GM04503 (cell line): ENCODE data around the gene PCYT1A.
"Not testable (repeated sequence)": the region's sequence is repeated elsewhere in the genome, so short reads cannot be mapped to it uniquely, and the experiment has no call there.

Source experiments
- DNase-seq: peaks from one replicate; pipeline ENCODE4 v3.0.0-alpha.2; 2012; ENCODE audit warnings: low read depth

Gene PCYT1A

DNA sequence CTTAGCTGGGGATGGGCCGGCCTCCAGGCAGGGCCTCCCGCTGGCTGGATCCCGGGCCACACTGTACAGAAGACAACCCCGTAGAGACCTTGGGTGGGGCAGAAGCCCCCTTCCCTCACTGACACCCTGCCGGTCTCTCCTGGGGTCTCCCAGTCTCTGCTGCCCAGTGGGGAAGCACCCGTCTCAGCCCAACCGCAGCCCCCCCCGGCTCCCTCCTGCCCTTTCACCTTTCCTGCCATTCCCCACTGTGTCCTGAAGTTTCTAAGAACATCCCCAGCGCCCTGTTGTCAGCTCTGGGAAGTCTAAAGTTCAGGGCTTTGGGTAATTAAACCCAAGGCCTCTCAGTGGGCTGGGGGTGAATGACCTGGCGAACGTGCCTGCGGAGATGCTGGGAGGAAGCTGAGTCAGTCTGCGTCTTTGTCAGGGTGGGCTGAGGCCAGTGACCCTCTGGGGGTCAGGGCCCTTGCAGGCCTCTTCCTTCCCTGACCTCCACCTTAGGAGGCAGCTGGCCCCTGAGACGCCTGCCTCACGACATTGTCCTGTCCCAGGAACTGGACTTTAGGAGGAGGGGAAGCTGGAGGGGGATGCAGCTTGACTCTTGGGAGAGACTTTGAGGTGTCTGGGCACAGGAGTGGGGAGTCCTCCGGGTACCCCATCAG, 72.6 kb downstream of the PCYT1A start:
- no peak for DNase-seq

- no peak for DNase-seq
Observed at GRCh38 chr3:196210673-196211556, 76.6 kb downstream of the PCYT1A start, which contains the start of gene ZDHHC19. TSS of gene ZDHHC19 (minus strand) at chr3:196211400. CDS start at chr3:196211315, 85 bp downstream.

DNA sequence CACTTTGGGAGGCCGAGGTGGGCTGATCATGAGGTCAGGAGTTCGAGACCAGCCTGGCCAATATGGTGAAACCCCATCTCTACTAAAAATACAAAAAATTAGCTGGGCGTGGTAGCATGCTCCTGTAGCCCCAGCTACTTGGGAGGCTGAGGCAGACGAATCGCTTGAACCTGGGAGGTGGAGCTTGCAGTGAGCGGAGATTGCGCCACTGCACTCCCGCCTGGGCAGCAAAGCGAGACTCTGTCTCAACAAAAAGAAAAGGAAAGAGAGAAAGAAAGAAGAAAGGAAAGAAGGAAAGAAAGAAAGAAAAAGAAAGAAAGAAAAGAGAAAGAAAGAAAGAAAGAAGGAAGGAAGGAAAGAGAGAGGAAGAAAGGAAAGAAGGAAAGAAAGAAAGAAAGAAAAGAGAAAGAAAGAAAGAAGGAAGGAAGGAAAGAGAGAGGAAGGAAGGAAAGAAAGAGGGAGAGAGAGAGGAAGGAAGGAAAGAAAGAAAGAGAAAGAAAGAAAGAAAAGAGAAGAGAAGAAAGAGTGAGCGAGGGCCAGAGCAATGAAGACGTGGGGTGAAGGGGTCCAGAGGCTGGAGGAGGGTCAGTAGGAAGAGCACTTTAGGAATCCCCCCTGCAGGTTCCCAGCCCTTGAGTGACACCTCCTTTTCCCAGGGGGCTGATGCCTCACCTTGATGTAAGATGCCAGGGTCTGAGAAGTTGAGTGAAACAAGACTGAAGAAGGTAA, 77.4 kb downstream of the PCYT1A start:
- not testable (repeated sequence) for DNase-seq

DNA sequence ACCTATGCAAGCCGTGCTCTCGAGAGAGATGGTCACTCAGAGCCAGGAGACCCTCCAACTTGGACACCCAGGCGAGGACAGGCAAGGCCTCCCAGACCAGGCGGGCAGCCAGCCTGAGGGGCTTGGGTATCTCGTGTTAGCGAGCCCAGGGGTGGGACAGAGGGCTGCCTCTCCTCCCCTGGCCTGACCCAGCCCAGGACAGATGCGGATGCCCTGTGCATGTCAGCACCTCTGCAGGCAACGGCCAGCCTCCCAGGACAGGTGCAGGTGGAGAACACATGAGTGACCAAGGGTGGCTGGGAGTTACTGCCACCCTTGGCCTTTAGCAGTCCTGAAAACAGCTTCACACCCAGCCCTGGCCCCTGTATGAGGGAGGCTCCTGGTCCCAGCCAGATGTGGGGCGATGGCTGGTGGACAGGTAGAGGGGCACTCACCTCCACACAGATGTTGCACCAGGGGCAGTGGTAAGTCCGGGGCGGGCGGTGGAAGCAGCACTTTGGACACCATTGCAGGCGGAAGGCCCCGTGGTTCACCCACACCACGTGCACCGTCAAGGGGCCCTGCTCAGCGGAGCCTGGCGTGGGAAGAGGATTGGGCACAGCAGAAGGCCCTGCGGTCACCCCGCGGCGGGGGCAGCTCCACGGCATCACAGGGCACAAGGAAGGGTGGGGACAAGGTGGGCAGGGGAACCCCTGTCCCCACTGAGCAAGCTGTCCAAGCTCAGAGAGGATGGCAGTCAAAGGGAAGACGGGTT, 78.4 kb downstream of the PCYT1A start:
- DNase-seq: no peak

GRCh38 chr3:196207833-196208607, 79.5 kb downstream of the PCYT1A start:
- no peak for DNase-seq

- DNase-seq: no peak
Observed at GRCh38 chr3:196207159-196207832, 80.2 kb downstream of the PCYT1A start.

DNA sequence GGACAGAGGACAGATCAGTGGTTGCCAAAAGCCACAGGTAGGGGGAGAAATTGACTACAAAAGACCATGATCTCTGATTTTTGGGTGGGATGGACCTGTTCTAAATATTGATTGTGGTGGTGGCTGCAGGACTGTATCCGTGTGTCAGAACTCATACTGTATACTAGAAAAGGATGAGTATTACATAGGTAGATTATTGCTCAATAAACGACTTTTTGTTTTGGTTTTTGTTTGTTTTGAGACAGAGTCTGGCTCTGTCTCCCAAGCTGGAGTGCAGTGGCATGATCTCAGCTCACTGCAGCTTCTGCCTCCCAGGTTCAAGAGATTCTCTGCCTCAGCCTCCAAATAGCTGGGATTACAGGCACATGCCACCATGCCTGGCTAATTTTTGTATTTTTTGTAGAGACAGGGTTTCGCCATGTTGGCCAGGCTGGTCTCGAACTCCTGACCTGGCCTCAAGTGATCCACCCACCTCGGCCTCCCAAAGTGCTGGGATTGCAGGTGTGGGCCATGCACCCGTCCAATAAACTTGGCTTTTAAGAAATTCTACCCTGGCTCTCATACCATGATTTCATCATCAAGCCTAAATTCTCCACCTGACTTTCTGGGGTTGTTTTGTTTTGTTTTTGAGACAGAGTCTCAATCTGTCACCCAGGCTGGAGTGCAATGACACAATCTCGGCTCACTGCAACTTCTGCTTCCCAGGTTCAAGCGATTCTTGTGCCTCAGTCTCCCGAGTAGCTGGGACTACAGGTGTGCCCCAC, 81.9 kb downstream of the PCYT1A start:
- not testable (repeated sequence) for DNase-seq

DNA sequence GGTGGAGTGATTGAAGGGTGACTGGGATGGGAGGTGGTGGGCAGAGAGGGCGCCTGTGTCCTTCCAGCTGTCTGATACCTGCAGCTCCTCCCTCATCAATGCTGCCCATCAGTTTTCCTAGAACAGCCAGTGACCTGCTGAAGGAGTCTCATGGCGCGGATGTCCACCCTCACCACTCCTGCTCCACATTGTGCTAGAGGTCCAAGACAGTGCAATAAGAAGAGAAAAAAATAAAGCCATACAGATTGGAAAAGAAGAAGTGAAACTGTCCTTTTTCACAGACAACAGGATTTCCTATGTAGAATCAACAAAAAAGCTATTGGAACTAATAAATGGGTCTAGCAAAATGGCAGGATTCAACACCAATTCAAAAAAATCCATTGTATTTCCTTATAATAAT, 83.7 kb downstream of the PCYT1A start:
- no peak for DNase-seq

GRCh38 chr3:196202516-196202970, 85.0 kb downstream of the PCYT1A start:
- no peak for DNase-seq

DNA sequence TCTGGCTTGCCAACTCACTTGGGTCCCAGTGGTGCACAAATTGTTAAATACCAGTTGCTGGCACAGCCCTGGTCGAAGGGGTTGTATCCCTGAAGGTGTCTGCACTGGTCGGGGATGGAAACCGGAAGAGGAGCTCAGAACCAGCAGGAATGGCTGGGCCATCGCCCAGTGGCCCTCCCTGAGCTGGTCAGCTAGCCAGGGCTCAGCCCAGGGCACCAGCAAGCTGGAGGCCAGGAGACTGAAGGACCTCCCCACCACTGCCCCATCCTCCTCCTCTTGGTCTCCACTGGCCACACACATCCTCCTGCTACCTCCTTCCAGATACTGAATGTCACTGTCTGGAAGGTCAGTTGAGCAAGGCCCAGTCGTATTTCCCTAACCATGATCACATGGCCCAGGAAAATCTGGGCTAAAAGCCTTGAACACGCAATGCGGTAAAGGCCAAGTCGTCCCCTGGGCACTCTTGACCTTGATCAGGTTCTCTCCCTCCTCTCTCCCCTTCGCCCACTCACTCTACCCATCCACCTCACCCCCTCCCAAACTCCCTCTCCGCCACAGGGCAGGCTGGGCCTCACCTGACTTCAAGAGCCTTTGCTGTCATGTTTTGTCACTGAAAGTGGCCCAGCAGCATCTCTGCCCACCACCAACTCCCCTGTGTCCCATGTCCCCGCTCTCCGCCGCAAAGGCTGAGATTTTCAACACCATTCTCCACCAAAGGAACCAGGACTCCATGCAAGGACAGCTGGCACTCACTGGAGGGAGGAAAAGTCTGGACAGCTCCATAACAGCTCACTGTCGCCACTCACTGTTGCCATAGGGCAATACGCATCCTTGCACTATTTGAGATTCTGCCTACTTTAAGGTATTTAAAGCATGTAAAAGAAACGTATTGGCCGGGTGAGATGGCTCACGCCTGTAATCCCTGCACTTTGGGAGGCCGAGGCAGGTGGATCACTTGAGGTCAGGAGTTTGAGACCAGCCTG, 88.5 kb downstream of the PCYT1A start:
- no peak for DNase-seq

GRCh38 chr3:196198081-196198675, 89.3 kb downstream of the PCYT1A start:
- no peak for DNase-seq

DNA sequence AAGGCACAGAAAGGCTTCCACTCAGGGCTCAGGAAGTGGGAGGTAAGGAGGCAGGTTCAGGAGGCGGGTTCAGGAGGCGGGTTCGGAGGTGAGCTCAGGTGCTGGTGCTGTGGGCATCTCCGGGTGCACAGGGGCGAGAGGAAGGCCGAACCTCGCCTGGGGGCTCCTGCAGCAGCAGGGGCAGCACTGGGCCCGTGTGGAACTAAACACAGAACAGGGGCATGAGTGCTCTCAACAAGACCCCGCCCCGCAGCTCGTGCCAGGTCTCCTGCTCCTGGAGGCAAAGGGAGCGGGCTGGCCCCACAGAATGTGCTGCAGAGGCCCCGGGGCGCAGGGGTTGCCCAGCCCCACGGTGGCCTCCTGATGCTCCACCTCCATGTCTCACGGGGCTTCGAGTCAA, 90.0 kb downstream of the PCYT1A start:
- DNase-seq: no peak

DNA sequence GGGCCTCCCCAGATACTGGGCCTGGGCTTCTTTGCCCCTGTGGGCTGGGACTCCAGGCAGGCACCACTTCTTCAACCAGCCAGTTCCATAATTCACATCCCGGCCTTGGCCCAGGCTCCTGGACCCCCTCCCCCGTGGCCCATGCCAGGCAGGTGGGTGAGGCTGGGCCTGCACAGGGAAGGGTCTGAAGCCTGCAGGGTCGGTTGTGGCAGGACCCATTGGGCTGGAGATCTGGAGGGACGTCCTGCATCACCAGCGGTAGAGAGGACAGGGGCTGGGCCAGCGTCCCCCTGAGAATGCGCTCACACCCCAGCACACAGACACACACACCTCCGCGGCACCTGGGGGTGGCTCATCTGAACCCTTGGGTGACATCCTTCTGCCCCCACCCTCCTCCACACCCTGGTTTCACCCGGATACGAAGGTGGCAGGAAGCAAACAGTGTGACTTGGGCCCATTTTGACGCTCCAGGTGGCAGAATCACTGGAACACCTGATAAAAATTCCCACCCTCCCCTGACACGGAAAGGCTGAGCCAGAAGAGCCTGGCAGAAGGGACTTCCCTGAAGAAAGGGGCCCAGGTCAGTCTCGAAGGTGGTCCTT, 91.8 kb downstream of the PCYT1A start:
- no peak for DNase-seq

- no peak for DNase-seq
Observed at GRCh38 chr3:196194542-196194915, 93.0 kb downstream of the PCYT1A start.

DNA sequence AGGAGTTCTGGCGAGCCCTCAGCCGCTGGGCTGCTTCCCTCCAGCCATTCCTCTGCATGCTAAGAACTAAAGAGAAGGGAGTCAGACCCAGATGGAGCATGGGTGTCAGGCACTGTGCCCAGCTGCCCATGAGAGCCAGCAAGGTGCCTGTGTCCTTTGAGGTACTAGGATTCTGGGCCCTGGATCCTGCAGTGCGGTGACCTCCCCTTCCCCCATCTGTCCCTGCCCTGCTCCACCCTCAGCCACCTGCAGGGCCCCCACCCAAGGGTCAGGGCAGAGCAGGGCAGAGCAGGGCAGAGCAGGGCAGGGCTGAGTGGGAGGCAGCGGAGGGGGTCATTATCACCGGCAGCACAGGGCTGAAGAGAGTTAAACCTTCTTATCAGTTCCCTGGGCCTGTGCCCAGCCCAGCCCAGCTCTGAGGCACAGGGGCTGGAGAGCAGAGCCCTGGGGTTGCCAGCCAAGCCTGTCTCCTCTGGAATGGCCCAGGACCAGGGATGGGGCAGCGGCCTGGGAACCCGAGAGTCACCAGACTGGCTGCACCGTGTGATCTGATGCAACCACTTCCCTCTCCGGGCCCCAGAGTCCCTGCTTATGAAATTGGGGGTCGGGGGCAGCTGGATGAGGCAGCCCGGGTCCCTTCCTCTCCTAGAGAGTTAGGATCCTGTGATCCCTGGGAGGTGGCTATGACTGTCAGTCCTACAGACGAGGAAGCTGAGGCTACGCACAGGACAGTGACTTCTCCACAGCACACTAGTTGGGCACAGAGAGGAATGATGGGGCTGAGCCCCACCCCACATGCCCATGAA, 93.6 kb downstream of the PCYT1A start:
- DNase-seq: no peak

DNA sequence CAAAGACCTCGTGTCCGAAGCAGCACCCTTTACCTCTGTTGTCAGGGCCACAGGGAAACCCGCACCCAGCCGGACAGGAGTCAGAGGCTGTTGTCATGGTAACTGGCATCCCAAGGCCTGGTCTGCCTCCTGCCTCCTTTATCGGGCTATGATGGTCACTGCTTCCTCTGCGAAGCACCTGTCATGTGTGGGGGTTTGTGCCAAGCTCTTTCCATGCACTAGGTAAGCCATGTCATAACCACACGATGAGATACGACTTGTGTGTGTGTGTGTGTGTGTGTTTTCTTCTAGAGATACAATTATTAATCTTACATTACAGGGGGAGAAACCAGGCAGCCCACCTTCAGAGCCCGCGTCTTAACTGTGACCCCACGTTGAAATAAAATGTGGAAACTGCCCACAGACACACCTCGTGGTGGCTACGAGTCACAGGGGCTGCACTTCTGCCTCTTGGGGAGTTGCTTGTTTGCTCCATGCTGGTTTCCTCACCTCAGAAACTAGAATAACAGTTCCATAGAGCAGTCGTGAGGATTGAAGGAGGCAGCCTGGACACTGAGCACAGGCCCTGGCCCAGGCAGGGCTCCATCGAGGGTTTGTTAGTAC, 94.3 kb downstream of the PCYT1A start:
- DNase-seq: no peak
